Natural killer cell (primary cell): ENCODE measurements around the gene NDST1. TPM values are rescaled to one million over a fixed set of nuclear protein-coding genes. Genes with fewer than 3 reads are reported as not detected.

ENCODE experiments used
- ATAC-seq, 3 donors: fragments of 150-1000 bp in 2 of 3; fragments of 200-7000 bp in 1 of 3; cut with Tn5 transposase; 1 replicate in 1 of 3; 2 replicates in 2 of 3; pipeline ENCODE4 v1.10.0; 2021; ENCODE audit warnings: mild to moderate bottlenecking in 2 of 3, moderate library complexity in 2 of 3
- DNase-seq, 2 donors: peaks; one replicate each; pipeline versions ENCODE4 v3.0.0 to v3.0.0-alpha.2; 2013 to 2021; ENCODE audit warnings: mixed read lengths in 1 of 2
- H3K27ac ChIP-seq: one replicate; pipeline ENCODE4 v1.5.1; 2013; ENCODE audit warnings: mild to moderate bottlenecking, low read length
- H3K27me3 ChIP-seq: one replicate; pipeline ENCODE4 v1.6.1; 2013; ENCODE audit warnings: low read length; ENCODE audit not compliant: control insufficient read depth, insufficient read depth
- H3K36me3 ChIP-seq: one replicate; pipeline ENCODE4 v1.6.1; 2013; ENCODE audit warnings: low read length; ENCODE audit not compliant: control insufficient read depth, insufficient read depth
- H3K4me1 ChIP-seq: one replicate; pipeline ENCODE4 v1.6.1; 2013; ENCODE audit warnings: low read length; ENCODE audit not compliant: control insufficient read depth, insufficient read depth
- H3K4me3 ChIP-seq: one replicate; pipeline ENCODE4 v1.5.1; 2013; ENCODE audit warnings: low read length
- H3K9me3 ChIP-seq: one replicate; pipeline ENCODE4 v1.6.1; 2013; ENCODE audit warnings: low read length; ENCODE audit not compliant: control insufficient read depth, insufficient read depth
- H3K27ac Mint-ChIP-seq, 2 donors: one replicate each; pipeline ENCODE4 v1.8.0; 2022; ENCODE audit warnings: mild to moderate bottlenecking in 2 of 2, mixed read lengths in 2 of 2, moderate library complexity in 1 of 2
- H3K27me3 Mint-ChIP-seq, 2 donors: one replicate each; pipeline ENCODE4 v1.8.0; 2022; ENCODE audit warnings: low read depth in 2 of 2, mixed read lengths in 2 of 2
- H3K36me3 Mint-ChIP-seq: one replicate; pipeline ENCODE4 v1.8.0; 2022; ENCODE audit warnings: mixed read lengths
- H3K4me1 Mint-ChIP-seq, 2 donors: one replicate each; pipeline ENCODE4 v1.8.0; 2022; ENCODE audit warnings: mixed read lengths in 2 of 2
- H3K4me3 Mint-ChIP-seq: one replicate; pipeline ENCODE4 v1.8.0; 2022; ENCODE audit warnings: mild to moderate bottlenecking, moderate library complexity, mixed read lengths
- H3K9me3 Mint-ChIP-seq, 2 donors: one replicate each; pipeline ENCODE4 v1.8.0; 2022; ENCODE audit warnings: mixed read lengths in 2 of 2
- WGBS: methylation state at CpG from one replicate; pipeline ENCODE4 v1.1.7; 2013; ENCODE audit warnings: missing lambda C conversion rate; ENCODE audit not compliant: insufficient coverage; 5-methylcytosine and 5-hydroxymethylcytosine counted together
- intact Hi-C: fragments of 100-400 bp; cut with micrococcal nuclease; formaldehyde crosslinking; loops from one replicate; pipeline ENCODE4 v1.14.2; 2022
- total RNA-seq, 4 donors: library from RNA; stranded (reverse); fragments of 120-200 nt in 1 of 4; gene quantifications; one replicate each; pipeline versions ENCODE4 v1.2.3 to v1.2.4, GENCODE V29; 2013 to 2022
- TF ChIP-seq, protein P1 (sequence below): fragments of 200-600 bp; IDR thresholded peaks from one replicate; pipeline ENCODE4 v1.8.0; 2022; ENCODE audit warnings: antibody characterized with exemption

Gene NDST1
- total RNA-seq, 3 donors from 2014 or later (not counting 1 experiment from before 2014, with no cell fraction given): 2.8 to 12.3 (median 4.3) TPM

DNA sequence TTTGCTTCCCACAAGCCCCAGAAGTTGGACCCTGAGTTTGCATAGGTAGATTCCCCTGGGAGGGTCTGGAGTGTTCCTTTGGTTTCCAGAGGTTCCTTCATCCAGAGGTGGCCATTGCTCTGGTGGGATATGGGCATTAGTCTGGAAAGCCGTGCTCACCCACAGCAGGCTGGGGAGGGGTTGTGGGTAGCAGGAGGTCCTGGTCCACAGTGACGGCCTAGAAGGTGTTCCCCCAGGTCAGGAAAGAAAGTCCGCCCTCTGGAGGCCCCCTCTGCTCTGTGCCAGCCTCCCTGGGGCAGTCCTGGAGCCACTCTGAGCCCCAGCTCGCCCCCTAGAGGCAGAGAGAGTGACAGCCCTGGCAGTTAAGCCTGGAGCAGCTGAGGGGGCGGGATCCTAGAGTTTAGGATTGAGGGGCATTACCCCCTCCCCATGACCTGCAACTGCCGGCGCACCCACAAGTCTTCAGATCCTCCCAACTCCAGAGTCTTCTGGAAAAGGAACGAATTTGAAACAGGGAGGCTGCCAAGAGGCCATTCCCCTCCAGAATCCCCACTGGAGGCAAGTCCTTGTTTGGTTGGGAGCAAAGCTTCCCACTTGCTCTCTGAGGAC, 36.8 kb downstream of the NDST1 start:
- intact Hi-C loops: no loop called here
- ATAC-seq (peak; percentile 78 to 95 (median 84)), DNase-seq (peak; percentile 32 to 71)
- no peaks in the 10 kb centered on the region for H3K36me3 ChIP-seq
- Mint-ChIP-seq H3K9me3 (no peaks in the 10 kb centered on the region), H3K27me3 (no peaks in the 10 kb centered on the region), H3K4me3 (no peak overlapping the region), H3K4me1 (no peaks in the 10 kb centered on the region), H3K27ac (no peak overlapping the region), H3K36me3 (no peaks in the 10 kb centered on the region)
- H3K27me3 ChIP-seq: no peaks in the 10 kb centered on the region
- 63% methylated on average over 8 of the region's 8 CpGs for WGBS
- H3K4me1 ChIP-seq: no peaks in the 10 kb centered on the region
- TF ChIP-seq, protein P1, sequence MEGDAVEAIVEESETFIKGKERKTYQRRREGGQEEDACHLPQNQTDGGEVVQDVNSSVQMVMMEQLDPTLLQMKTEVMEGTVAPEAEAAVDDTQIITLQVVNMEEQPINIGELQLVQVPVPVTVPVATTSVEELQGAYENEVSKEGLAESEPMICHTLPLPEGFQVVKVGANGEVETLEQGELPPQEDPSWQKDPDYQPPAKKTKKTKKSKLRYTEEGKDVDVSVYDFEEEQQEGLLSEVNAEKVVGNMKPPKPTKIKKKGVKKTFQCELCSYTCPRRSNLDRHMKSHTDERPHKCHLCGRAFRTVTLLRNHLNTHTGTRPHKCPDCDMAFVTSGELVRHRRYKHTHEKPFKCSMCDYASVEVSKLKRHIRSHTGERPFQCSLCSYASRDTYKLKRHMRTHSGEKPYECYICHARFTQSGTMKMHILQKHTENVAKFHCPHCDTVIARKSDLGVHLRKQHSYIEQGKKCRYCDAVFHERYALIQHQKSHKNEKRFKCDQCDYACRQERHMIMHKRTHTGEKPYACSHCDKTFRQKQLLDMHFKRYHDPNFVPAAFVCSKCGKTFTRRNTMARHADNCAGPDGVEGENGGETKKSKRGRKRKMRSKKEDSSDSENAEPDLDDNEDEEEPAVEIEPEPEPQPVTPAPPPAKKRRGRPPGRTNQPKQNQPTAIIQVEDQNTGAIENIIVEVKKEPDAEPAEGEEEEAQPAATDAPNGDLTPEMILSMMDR: peak; percentile 48
- no peak overlapping the region for H3K4me3 ChIP-seq
- H3K27ac ChIP-seq: no peak overlapping the region
- H3K9me3 ChIP-seq: no peaks in the 10 kb centered on the region

DNA sequence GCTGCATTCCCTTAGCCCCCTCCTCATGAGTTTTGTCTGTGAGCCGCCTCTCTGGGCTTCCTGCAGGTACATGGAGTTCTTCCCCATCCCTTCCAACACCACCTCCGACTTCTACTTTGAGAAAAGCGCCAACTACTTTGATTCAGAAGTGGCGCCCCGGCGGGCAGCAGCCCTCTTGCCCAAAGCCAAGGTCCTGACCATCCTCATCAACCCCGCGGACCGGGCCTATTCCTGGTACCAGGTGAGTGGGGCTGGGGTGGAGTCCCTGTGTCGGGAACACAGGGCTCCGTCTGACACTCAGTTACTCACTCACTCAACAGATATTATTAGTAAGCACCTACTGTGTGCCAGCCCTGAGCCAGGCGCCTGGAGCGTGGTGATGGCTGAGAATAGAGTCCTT, 37.3 kb downstream of the NDST1 start:
- Histone ChIP-seq H3K27ac (no peak overlapping the region), H3K4me1 (no peaks in the 10 kb centered on the region), H3K9me3 (no peaks in the 10 kb centered on the region), H3K36me3 (no peaks in the 10 kb centered on the region), H3K27me3 (no peaks in the 10 kb centered on the region), H3K4me3 (no peak overlapping the region)
- no peaks in the 10 kb centered on the region for H3K9me3 Mint-ChIP-seq
- no peak overlapping the region for H3K27ac Mint-ChIP-seq
- DNase-seq (no peak), ATAC-seq (no peak)
- H3K27me3 Mint-ChIP-seq: no peaks in the 10 kb centered on the region
- 98% methylated on average over 13 of the region's 13 CpGs for WGBS
- H3K36me3 Mint-ChIP-seq: no peaks in the 10 kb centered on the region
- intact Hi-C loops: no loop called here
- H3K4me1 Mint-ChIP-seq: no peaks in the 10 kb centered on the region
- TF ChIP-seq, protein P1: no peak
- H3K4me3 Mint-ChIP-seq: no peak overlapping the region

DNA sequence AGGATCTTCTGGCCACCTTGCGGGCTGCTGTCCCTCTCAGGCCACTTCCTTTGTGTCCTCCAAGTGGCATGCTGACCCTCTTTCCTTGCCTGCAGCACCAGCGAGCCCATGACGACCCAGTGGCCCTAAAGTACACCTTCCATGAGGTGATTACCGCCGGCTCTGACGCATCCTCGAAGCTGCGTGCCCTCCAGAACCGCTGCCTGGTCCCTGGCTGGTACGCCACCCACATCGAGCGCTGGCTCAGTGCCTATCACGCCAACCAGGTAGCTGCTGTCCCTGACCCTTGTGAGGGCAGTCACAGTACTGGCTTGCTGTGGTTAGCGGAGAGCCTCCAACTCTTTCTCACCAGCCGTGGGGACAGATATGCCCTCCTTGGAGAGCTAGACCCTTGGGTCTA, 40.2 kb downstream of the NDST1 start:
- Histone ChIP-seq H3K27ac (no peak overlapping the region), H3K9me3 (no peaks in the 10 kb centered on the region), H3K27me3 (no peaks in the 10 kb centered on the region), H3K4me1 (no peaks in the 10 kb centered on the region), H3K36me3 (no peaks in the 10 kb centered on the region), H3K4me3 (no peak overlapping the region)
- H3K27ac Mint-ChIP-seq: no peak overlapping the region
- no peaks in the 10 kb centered on the region for H3K4me1 Mint-ChIP-seq
- no peaks in the 10 kb centered on the region for H3K9me3 Mint-ChIP-seq
- no peaks in the 10 kb centered on the region for H3K36me3 Mint-ChIP-seq
- WGBS: 92% methylated on average over 14 of the region's 15 CpGs
- no peaks in the 10 kb centered on the region for H3K27me3 Mint-ChIP-seq
- ATAC-seq: no peak
- TF ChIP-seq, protein P1: no peak
- H3K4me3 Mint-ChIP-seq: no peak overlapping the region
- no peak for DNase-seq
- intact Hi-C loops: no loop called here

DNA sequence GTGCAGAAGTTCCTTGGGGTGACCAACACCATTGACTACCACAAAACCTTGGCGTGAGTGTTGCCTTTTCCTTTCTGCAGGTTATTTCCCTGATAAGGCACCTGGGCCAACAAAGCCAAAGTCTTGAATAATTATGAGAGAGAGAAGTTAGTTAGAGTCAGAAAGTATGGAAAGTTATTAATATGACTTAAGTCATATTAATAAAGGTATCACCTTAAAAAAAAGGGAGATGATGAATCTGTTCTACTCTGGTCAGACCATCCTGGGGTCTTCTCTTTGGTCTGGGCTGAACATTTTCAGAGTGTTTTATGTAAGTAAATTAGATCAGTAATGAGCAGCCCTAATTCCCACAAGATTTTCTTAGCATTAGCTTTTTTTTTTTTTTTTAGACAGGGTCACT, 41.8 kb downstream of the NDST1 start:
- no peaks in the 10 kb centered on the region for H3K27me3 Mint-ChIP-seq
- no CpG with 5 or more reads among the region's 1 CpG for WGBS

More for the DNA sequence above, 41.8 kb downstream of the NDST1 start:
- Mint-ChIP-seq H3K4me1 (no peaks in the 10 kb centered on the region), H3K9me3 (no peaks in the 10 kb centered on the region), H3K36me3 (no peaks in the 10 kb centered on the region), H3K27ac (no peak overlapping the region), H3K4me3 (no peak overlapping the region)
- no peak overlapping the region for H3K27ac ChIP-seq
- H3K4me3 ChIP-seq: no peak overlapping the region
- ATAC-seq (no peak), DNase-seq (no peak)
- TF ChIP-seq, protein P1: no peak
- H3K27me3 ChIP-seq: no peaks in the 10 kb centered on the region
- H3K36me3 ChIP-seq: no peaks in the 10 kb centered on the region
- intact Hi-C loops: no loop called here
- H3K9me3 ChIP-seq: no peaks in the 10 kb centered on the region
- H3K4me1 ChIP-seq: no peaks in the 10 kb centered on the region
